Stimulated activated memory B cell treated with anti-CD40 and anti-IgM and Interleukin-4, amounts not matched to agents 10 μg/mL and 1 μg/mL and 100 μg/mL, for 72 hours (primary cell): ENCODE results near the gene TMC7.
"Not testable (repeated sequence)": the region's sequence is repeated elsewhere in the genome, so short reads cannot be mapped to it uniquely, and the experiment has no call there.

Source experiments
- ATAC-seq: fragments of 150-1000 bp; cut with Tn5 transposase; 2 replicates; pipeline ENCODE4 v1.10.0; 2021
- H3K27ac Mint-ChIP-seq: one replicate; pipeline ENCODE4 v1.8.0; 2022; ENCODE audit warnings: mild to moderate bottlenecking, mixed read lengths
- H3K27me3 Mint-ChIP-seq: one replicate; pipeline ENCODE4 v1.8.0; 2022; ENCODE audit warnings: mixed read lengths
- H3K36me3 Mint-ChIP-seq: one replicate; pipeline ENCODE4 v1.8.0; 2022; ENCODE audit warnings: mixed read lengths
- H3K4me1 Mint-ChIP-seq: one replicate; pipeline ENCODE4 v1.8.0; 2022; ENCODE audit warnings: mixed read lengths
- H3K4me3 Mint-ChIP-seq: one replicate; pipeline ENCODE4 v1.8.0; 2022; ENCODE audit warnings: mild to moderate bottlenecking, moderate library complexity, mixed read lengths
- H3K9me3 Mint-ChIP-seq: one replicate; pipeline ENCODE4 v1.8.0; 2022; ENCODE audit warnings: mixed read lengths

Gene TMC7

GRCh38 chr16:18959031-18959505, 24.7 kb upstream of the TMC7 start:
- Mint-ChIP-seq H3K9me3 (no peaks in the 10 kb centered on the region), H3K4me3 (no peak overlapping the region), H3K4me1 (peaks cover 6% of the 10 kb centered on the region), H3K36me3 (no peaks in the 10 kb centered on the region), H3K27ac (no peak overlapping the region), H3K27me3 (no peaks in the 10 kb centered on the region)
- no peak for ATAC-seq

GRCh38 chr16:18965555-18965954, 18.2 kb upstream of the TMC7 start:
- Mint-ChIP-seq H3K9me3 (no peaks in the 10 kb centered on the region), H3K4me3 (no peak overlapping the region), H3K36me3 (no peaks in the 10 kb centered on the region), H3K27me3 (no peaks in the 10 kb centered on the region), H3K27ac (no peak overlapping the region), H3K4me1 (peaks cover 10% of the 10 kb centered on the region)
- ATAC-seq, result no peak

GRCh38 chr16:18966791-18967190, 16.9 kb upstream of the TMC7 start:
- Mint-ChIP-seq H3K4me1 (peaks cover 10% of the 10 kb centered on the region), H3K27ac (no peak overlapping the region), H3K27me3 (no peaks in the 10 kb centered on the region), H3K9me3 (no peaks in the 10 kb centered on the region), H3K36me3 (no peaks in the 10 kb centered on the region), H3K4me3 (no peak overlapping the region)
- ATAC-seq, result no peak

GRCh38 chr16:18969050-18969854, 14.5 kb upstream of the TMC7 start:
- H3K36me3 Mint-ChIP-seq, result no peaks in the 10 kb centered on the region
- no peak overlapping the region for H3K27ac Mint-ChIP-seq
- H3K27me3 Mint-ChIP-seq, result no peaks in the 10 kb centered on the region
- peaks cover 10% of the 10 kb centered on the region for H3K4me1 Mint-ChIP-seq
- ATAC-seq, result peak; percentile 73
- H3K9me3 Mint-ChIP-seq, result no peaks in the 10 kb centered on the region
- H3K4me3 Mint-ChIP-seq, result peak overlapping the region; percentile 68

- H3K36me3 Mint-ChIP-seq, result no peaks in the 10 kb centered on the region
- H3K4me3 Mint-ChIP-seq, result no peak overlapping the region
- no peak overlapping the region for H3K27ac Mint-ChIP-seq
- H3K9me3 Mint-ChIP-seq, result no peaks in the 10 kb centered on the region
- peaks cover 10% of the 10 kb centered on the region for H3K4me1 Mint-ChIP-seq
- no peaks in the 10 kb centered on the region for H3K27me3 Mint-ChIP-seq
- no peak for ATAC-seq
Measured at GRCh38 chr16:18969855-18970240, 13.9 kb upstream of the TMC7 start.

- Mint-ChIP-seq H3K4me3 (no peak overlapping the region), H3K36me3 (no peaks in the 10 kb centered on the region), H3K27me3 (peaks cover 34% of the 10 kb centered on the region), H3K4me1 (no peaks in the 10 kb centered on the region), H3K9me3 (no peaks in the 10 kb centered on the region), H3K27ac (no peak overlapping the region)
- no peak for ATAC-seq
Measured at GRCh38 chr16:18975109-18975508, 8.6 kb upstream of the TMC7 start.

GRCh38 chr16:18979936-18980335, 3.8 kb upstream of the TMC7 start:
- H3K4me1 Mint-ChIP-seq, result peaks cover 5% of the 10 kb centered on the region
- H3K27me3 Mint-ChIP-seq, result peaks cover 66% of the 10 kb centered on the region
- H3K36me3 Mint-ChIP-seq, result no peaks in the 10 kb centered on the region
- H3K27ac Mint-ChIP-seq, result no peak overlapping the region
- H3K4me3 Mint-ChIP-seq, result no peak overlapping the region
- no peaks in the 10 kb centered on the region for H3K9me3 Mint-ChIP-seq
- ATAC-seq, result no peak

- no peak overlapping the region for H3K4me3 Mint-ChIP-seq
- peaks cover 51% of the 10 kb centered on the region for H3K27me3 Mint-ChIP-seq
- H3K9me3 Mint-ChIP-seq, result no peaks in the 10 kb centered on the region
- peaks cover 5% of the 10 kb centered on the region for H3K4me1 Mint-ChIP-seq
- H3K27ac Mint-ChIP-seq, result no peak overlapping the region
- no peak for ATAC-seq
- H3K36me3 Mint-ChIP-seq, result no peaks in the 10 kb centered on the region
Measured at GRCh38 chr16:18984435-18985005, 786 bp downstream of the TMC7 start.

- H3K27ac Mint-ChIP-seq, H3K4me1 Mint-ChIP-seq, H3K36me3 Mint-ChIP-seq, H3K4me3 Mint-ChIP-seq, H3K9me3 Mint-ChIP-seq, ATAC-seq: not testable (repeated sequence)
- peaks cover 44% of the 10 kb centered on the region for H3K27me3 Mint-ChIP-seq
Measured at GRCh38 chr16:18985256-18985655, 1.5 kb downstream of the TMC7 start.

- not testable (repeated sequence) for H3K27ac Mint-ChIP-seq
Measured at GRCh38 chr16:18991731-18992130, 8.0 kb downstream of the TMC7 start.

GRCh38 chr16:18993531-18993930, 9.8 kb downstream of the TMC7 start:
- not testable (repeated sequence) for H3K27ac Mint-ChIP-seq

More at GRCh38 chr16:18991731-18992130, 8.0 kb downstream of the TMC7 start:
- ATAC-seq, H3K36me3 Mint-ChIP-seq, H3K9me3 Mint-ChIP-seq, H3K4me3 Mint-ChIP-seq, H3K4me1 Mint-ChIP-seq, H3K27me3 Mint-ChIP-seq: not testable (repeated sequence)

GRCh38 chr16:18994181-18994580, 10.4 kb downstream of the TMC7 start:
- not testable (repeated sequence) for H3K36me3 Mint-ChIP-seq, H3K4me3 Mint-ChIP-seq, ATAC-seq, H3K4me1 Mint-ChIP-seq, H3K27me3 Mint-ChIP-seq, H3K27ac Mint-ChIP-seq, H3K9me3 Mint-ChIP-seq

More at GRCh38 chr16:18993531-18993930, 9.8 kb downstream of the TMC7 start:
- not testable (repeated sequence) for H3K4me1 Mint-ChIP-seq, ATAC-seq, H3K9me3 Mint-ChIP-seq, H3K36me3 Mint-ChIP-seq, H3K4me3 Mint-ChIP-seq, H3K27me3 Mint-ChIP-seq

- H3K27me3 Mint-ChIP-seq, H3K4me3 Mint-ChIP-seq, ATAC-seq: not testable (repeated sequence)
Measured at GRCh38 chr16:18995406-18995805, 11.7 kb downstream of the TMC7 start.

GRCh38 chr16:18996536-18996935, 12.8 kb downstream of the TMC7 start:
- not testable (repeated sequence) for H3K4me3 Mint-ChIP-seq, H3K36me3 Mint-ChIP-seq, H3K27me3 Mint-ChIP-seq, ATAC-seq, H3K4me1 Mint-ChIP-seq, H3K27ac Mint-ChIP-seq, H3K9me3 Mint-ChIP-seq

More at GRCh38 chr16:18995406-18995805, 11.7 kb downstream of the TMC7 start:
- not testable (repeated sequence) for H3K4me1 Mint-ChIP-seq, H3K36me3 Mint-ChIP-seq, H3K27ac Mint-ChIP-seq, H3K9me3 Mint-ChIP-seq

GRCh38 chr16:18997001-18997400, 13.3 kb downstream of the TMC7 start:
- ATAC-seq, H3K9me3 Mint-ChIP-seq, H3K36me3 Mint-ChIP-seq, H3K4me1 Mint-ChIP-seq, H3K27me3 Mint-ChIP-seq, H3K4me3 Mint-ChIP-seq, H3K27ac Mint-ChIP-seq: not testable (repeated sequence)

- no peaks in the 10 kb centered on the region for H3K27me3 Mint-ChIP-seq
Measured at GRCh38 chr16:18999045-18999393, 15.3 kb downstream of the TMC7 start.

More at GRCh38 chr16:18999045-18999393, 15.3 kb downstream of the TMC7 start:
- H3K27ac Mint-ChIP-seq, result no peak overlapping the region
- ATAC-seq, result no peak
- H3K4me3 Mint-ChIP-seq, result no peak overlapping the region
- H3K36me3 Mint-ChIP-seq, result no peaks in the 10 kb centered on the region
- H3K4me1 Mint-ChIP-seq, result no peaks in the 10 kb centered on the region
- no peaks in the 10 kb centered on the region for H3K9me3 Mint-ChIP-seq
